Measurements from ENCODE around the gene LYSMD4. TPM values are rescaled to one million over a fixed set of nuclear protein-coding genes. Genes with fewer than 3 reads are reported as not detected.

The LYSMD4 gene
- total and polyA plus RNA-seq, 2 of the 8 experiments (the other 6 are each of a cell fraction or from before 2014, with no cell fraction given) = 7.5 to 17.5 TPM

DNA sequence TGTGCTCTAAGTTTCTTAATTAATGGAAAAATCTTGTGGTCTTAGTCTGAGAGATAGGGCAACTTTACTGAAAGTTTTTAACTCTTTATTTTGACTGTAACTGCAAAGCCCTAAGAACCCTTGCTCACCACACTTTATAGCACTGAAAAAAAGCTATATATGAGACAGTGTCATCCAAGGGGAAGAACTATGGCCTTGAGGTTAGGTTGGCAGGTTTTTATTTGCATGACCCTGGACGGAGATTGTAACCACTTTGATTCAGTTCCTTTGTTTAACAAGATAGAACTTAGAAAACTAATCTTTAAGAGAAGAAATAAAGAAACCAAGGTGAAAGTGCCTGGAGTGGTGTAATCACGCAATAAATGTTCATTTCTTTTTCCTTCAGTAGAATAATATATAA, 30.6 kb upstream of the LYSMD4 start:
- H4K8ac ChIP-seq (ENCODE audit: extremely low read depth, insufficient read depth, low read length) = no peak overlapping the region
- no peaks in the 10 kb centered on the region for H3K79me1 ChIP-seq (ENCODE audit: low read depth, low read length)
- no peak for FAIRE-seq
- no peaks in the 10 kb centered on the region for H3K4me1 ChIP-seq (replicated peaks in 1 of 4; ENCODE audit: control insufficient read depth in 3 of 4, insufficient read depth in 4 of 4, low read length in 3 of 4)
- ChIA-PET CTCF (ENCODE audit: partially characterized antibody) (no interaction called here), POLR2A (ENCODE audit: partially characterized antibody) (no interaction called here)
- H3K23me2 ChIP-seq (ENCODE audit: low read depth, low read length) = no peaks in the 10 kb centered on the region
- H3K23ac ChIP-seq (ENCODE audit: insufficient read length) = no peak overlapping the region
- H3K56ac ChIP-seq (replicated peaks; ENCODE audit: insufficient read length, low read depth, low read length) = no peak overlapping the region
- H3K9ac ChIP-seq (replicated peaks in 1 of 4; ENCODE audit: extremely low read depth in 1 of 4, low read depth in 3 of 4, low read length in 3 of 4) = no peak overlapping the region
- no peak overlapping the region for H3K27ac ChIP-seq (ENCODE audit: low read depth, low read length)
- no peak overlapping the region for H4K5ac ChIP-seq (ENCODE audit: insufficient read length, low read depth, low read length)
- WGBS, 2 experiments (ENCODE audit: extremely low coverage in 1 of 2, insufficient coverage in 1 of 2, insufficient read length in 1 of 2, insufficient replicate concordance in 2 of 2, low coverage in 1 of 2, low lambda C conversion rate in 2 of 2, missing lambda C conversion rate in 1 of 2) = 88% methylated on average over 2 of the region's 2 CpGs; no CpG with 5 or more reads in 1 of the 2 experiments
- H2BK5ac ChIP-seq (ENCODE audit: low read depth, low read length) = no peak overlapping the region
- H3K27me3 ChIP-seq (replicated peaks in 1 of 4; ENCODE audit: control insufficient read depth in 3 of 4, extremely low read depth in 1 of 4, insufficient read depth in 3 of 4, low read length in 3 of 4) = no peaks in the 10 kb centered on the region
- no peak overlapping the region for H3K4me3 ChIP-seq (ENCODE audit: extremely low read depth in 1 of 4, insufficient read depth in 2 of 4, low read depth in 3 of 4, low read length in 4 of 4)
- H3K4me2 ChIP-seq (ENCODE audit: insufficient read depth in 1 of 2, low read depth in 2 of 2, low read length in 2 of 2) = no peak overlapping the region
- H4K91ac ChIP-seq (replicated peaks; ENCODE audit: insufficient read length, low read length) = no peak overlapping the region
- H3K4ac ChIP-seq (replicated peaks; ENCODE audit: insufficient read length, low read depth, low read length) = no peak overlapping the region
- H2AK5ac ChIP-seq (ENCODE audit: low read depth, low read length) = no peak overlapping the region
- no peaks in the 10 kb centered on the region for H3K9me3 ChIP-seq (ENCODE audit: insufficient read depth in 2 of 2, low read depth in 1 of 2, low read length in 1 of 2)
- no peak overlapping the region for H2BK12ac ChIP-seq (ENCODE audit: low read depth, low read length)
- no peak overlapping the region for H2BK20ac ChIP-seq (ENCODE audit: low read length)
- DNase-seq (ENCODE audit: low read depth in 1 of 2, low spot score in 2 of 2) = no peak
- no peak overlapping the region for H3K18ac ChIP-seq (ENCODE audit: extremely low read depth, low read length)
- H2AFZ ChIP-seq (ENCODE audit: low read length) = no peak overlapping the region
- H2BK120ac ChIP-seq (replicated peaks; ENCODE audit: low read depth, low read length) = no peak overlapping the region
- H3K14ac ChIP-seq (ENCODE audit: insufficient read length) = no peak overlapping the region
- no peak overlapping the region for H2BK15ac ChIP-seq (ENCODE audit: low read length)
- no peaks in the 10 kb centered on the region for H3K79me2 ChIP-seq (ENCODE audit: control insufficient read depth in 1 of 2, insufficient read depth in 2 of 2, low read length in 2 of 2)
- no peaks in the 10 kb centered on the region for H3K36me3 ChIP-seq (ENCODE audit: control insufficient read depth in 2 of 4, insufficient read depth in 4 of 4, low read length in 3 of 4)
- no peaks in the 10 kb centered on the region for H4K20me1 ChIP-seq (replicated peaks in 1 of 2; ENCODE audit: control insufficient read depth in 1 of 2, insufficient read depth in 2 of 2, low read length in 2 of 2)
- no peak for TF ChIP-seq CTCF (IDR thresholded peaks at IDR 0.05; ENCODE audit: control extremely low read depth in 1 of 3, insufficient read depth in 1 of 3, low read depth in 1 of 3, low read length in 3 of 3)
- TF ChIP-seq RNF2 (IDR thresholded peaks at IDR 0.05; ENCODE audit: borderline replicate concordance, low read depth, low read length, missing control alignments, poor library complexity, severe bottlenecking) = no peak
- no peak for TF ChIP-seq HDAC2 (IDR thresholded peaks at IDR 0.05; ENCODE audit: borderline replicate concordance in 1 of 2, low read depth in 2 of 2, low read length in 2 of 2)
- no peak for TF ChIP-seq YY1 (IDR thresholded peaks at IDR 0.05; ENCODE audit: low read depth, low read length)
- TF ChIP-seq SIN3A (conservative IDR thresholded peaks at IDR 0.05 in 1 of 2, IDR thresholded peaks at IDR 0.05 in 1 of 2; ENCODE audit: low read depth in 1 of 2, low read length in 2 of 2) = no peak
- no peak for TF ChIP-seq TCF12 (IDR thresholded peaks at IDR 0.05; ENCODE audit: low read depth, low read length)
- TF ChIP-seq PHF8 (conservative IDR thresholded peaks at IDR 0.05; ENCODE audit: low read depth, low read length) = no peak
- TF ChIP-seq POLR2A (IDR thresholded peaks at IDR 0.05; ENCODE audit: control extremely low read depth in 1 of 2, low read depth in 2 of 2, low read length in 2 of 2) = no peak
- TF ChIP-seq, protein P1, sequence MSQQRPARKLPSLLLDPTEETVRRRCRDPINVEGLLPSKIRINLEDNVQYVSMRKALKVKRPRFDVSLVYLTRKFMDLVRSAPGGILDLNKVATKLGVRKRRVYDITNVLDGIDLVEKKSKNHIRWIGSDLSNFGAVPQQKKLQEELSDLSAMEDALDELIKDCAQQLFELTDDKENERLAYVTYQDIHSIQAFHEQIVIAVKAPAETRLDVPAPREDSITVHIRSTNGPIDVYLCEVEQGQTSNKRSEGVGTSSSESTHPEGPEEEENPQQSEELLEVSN (IDR thresholded peaks at IDR 0.05) = no peak
- no peak for TF ChIP-seq FOSL1 (IDR thresholded peaks at IDR 0.05; ENCODE audit: insufficient read depth, low read depth, low read length)
- no peak for TF ChIP-seq POLR2AphosphoS5 (IDR thresholded peaks at IDR 0.05; ENCODE audit: low read depth, low read length)

All from H1 (cell line).